Measurements from ENCODE around the gene TARBP1.
A peak's percentile ranks its signal among the peaks of the same experiment; 100 is the strongest.
"Not testable (repeated sequence)": the region's sequence is repeated elsewhere in the genome, so short reads cannot be mapped to it uniquely, and the experiment has no call there.

The TARBP1 gene

DNA sequence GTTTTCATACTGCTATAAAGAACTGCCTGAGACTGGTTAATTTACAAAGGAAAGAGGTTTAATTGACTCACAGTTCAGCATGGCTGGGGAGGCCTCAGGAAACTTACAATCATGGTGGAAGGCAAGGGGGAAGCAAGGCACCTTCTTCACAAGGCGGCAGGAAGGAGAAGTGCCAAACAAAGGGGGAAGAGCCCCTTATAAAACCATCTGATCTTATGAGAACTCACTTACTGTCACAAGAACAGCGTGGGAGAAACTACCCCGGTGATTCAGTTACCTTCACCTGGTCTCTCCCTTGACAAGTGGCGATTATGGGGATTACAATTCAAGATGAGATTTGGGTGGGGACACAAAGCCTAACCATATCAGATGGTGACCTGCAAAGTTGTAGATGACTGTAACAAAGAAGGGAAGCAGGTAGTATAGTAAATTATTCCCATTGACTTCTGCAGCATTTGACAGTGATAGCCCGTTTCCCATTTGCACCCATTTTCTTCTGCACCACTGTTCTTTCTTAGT, 99.3 kb downstream of the TARBP1 start:
- not testable (repeated sequence) for DNase-seq

DNA sequence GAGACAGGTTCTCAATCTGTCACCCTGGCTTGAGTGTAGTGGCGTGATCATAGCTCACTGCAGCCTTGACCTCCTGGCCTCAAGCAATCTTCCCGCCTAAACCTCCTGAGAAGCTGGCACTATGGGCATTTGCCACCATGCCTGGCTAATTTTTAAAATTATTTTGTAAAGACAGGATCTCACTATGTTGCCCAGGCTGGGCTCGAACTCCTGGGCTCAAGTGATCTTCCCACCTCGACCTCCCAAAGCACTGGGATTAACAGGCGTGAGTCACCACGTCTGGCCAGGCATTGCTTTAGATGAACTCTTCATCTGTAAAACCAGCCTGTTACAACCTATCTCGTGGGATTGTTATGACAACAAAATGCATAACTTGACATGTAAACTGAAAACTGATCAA, 103.3 kb downstream of the TARBP1 start:
- no peak for DNase-seq

DNA sequence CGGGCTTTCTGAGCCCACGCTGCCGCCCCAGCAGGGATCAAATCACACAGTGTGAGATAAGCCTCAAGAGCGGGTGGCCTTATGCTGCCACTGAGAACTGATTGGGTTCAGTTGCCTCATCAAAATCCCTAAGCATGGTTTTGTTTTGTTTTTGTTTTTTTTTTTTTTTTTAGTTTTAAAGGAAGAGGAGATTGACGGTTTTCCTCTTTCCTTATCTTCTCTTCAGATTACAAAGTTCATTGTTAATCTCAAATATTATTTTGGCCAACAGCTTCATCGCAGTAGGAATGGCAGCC, 105.1 kb downstream of the TARBP1 start:
- no peak for DNase-seq

DNA sequence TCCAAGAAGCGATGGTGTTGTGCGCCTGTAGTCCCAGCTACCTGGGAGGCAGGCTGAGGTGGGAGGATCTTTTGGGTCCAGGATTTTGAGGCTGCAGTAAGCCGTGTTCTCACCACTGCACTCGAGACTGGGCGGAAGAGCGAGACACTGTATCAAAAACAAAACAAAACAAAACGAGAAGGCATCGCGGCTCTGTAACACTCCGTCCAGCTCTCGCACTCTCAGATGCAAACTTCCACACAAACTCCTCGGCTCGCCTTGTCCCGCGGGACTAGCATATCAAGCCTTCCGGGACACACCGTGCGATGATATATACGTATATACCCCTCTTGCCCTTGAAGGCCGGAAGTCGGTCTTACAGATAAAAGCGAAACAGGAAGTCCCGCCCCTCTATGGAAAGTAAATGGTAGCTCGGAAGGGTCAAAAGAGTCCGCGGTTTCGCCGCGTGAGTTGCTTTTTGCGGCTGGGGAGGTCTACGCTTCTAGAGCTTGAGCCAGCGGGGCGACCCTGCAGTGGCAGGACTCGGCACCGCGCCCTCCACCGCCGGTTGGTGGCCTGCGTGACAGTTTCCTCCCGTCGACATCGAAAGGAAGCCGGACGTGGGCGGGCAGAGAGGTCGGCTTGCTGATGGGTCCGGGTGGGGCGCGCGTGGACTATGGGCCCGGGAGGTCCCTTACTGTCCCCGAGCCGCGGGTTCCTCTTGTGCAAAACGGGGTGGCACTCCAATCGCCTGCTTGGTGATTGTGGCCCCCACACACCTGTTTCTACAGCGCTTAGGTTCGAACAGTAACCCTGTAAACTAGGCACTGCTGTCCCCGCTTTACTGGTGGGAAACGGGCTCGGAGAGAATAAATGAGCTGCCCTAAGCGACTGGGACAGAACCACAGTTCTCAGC, 105.7 kb downstream of the TARBP1 start, which contains the start of gene COA6:
TSS of gene COA6 (plus strand) at position 393 of the 895 bp plus-strand sequence. CDS start at position 404, 11 bp downstream.
- DNase-seq: peak; percentile 67

DNA sequence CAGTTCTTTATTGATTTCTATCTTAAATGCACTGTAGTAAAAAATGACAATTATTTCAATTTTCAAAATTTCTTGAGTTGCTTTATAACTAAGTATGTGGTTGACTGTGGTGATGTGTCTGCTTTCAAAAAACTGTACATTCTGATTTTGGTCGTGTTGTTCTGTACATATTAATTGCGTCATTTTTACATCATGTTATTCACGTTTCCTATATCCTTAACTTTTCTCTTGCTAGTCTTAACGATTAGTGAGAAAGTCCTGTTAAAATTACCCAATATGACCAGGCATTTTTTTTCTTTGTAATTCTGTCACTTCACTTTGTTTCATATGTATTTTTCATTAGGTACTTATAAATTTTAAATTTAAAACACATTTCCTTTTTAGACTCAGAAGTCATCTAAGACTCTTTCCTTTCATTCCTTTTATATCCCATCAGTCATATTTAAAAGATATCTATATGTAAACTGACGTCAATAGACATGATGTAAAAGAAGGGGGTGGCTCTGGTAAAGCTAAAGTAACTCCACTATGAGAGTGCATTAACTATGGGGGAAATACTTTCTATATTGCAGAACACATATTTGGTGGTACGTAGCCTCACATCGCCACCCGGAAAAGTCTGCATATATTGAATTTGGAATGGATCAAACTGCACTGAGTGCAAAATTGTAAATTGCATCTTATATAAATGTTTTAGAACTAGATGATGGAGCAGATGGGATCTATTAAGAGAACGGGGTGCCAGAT, 106.8 kb downstream of the TARBP1 start:
- DNase-seq: no peak

DNA sequence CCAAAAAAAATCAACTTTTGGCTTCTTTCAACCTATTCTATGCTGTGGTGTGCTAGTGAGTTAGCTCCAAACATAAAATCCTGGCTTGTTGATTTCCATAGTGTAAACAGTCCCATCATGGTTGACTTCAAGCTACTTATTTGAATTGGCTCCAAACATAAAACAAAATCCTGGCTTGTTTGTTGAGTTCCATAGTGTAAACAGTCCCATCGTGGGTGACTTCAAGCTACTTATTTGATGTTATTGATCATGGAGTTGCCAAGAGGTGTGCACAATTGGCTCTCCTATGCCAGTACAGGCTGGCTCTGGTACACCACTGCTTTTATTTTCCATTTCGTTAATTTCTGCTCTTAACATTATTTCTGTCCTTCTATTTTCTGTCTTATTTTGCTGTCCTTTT, 107.6 kb downstream of the TARBP1 start:
- no peak for DNase-seq

DNA sequence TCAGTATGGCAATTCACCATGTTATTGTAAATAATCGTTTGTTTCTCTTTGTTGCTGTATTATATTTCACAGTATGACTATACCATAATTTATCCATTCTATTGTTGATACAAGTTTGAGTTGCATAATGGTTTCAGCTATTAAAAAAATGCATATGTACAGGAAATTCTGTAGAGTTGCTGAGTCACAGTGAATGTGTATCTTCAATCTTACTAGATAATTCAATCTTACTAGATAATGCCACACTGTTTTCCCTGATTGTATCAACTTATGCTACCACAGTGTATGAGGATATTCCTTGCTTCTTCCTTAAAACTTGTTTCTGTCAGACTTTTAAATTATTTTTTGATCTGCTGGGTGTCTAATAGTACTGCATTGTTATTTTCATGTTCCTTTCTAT, 109.2 kb downstream of the TARBP1 start:
- no peak for DNase-seq

DNA sequence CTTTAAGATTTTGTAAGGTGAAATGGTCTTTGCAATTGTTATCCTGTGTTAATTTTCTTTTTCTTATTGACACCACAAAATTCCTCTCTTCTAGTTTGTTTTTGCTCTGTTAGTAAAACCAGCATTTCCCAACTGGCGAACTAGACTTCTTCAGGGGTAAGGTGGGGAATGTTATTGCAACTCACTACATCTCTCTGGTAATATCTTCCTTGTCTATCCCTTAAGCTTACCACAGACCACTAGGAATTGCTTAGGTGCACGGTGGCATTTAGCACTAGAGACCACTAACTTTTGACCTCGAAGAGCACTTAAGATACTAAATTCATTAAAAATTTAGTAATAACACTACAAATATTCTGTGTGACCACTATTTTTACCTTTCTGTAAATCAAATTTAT, 109.9 kb downstream of the TARBP1 start:
- no peak for DNase-seq

DNA sequence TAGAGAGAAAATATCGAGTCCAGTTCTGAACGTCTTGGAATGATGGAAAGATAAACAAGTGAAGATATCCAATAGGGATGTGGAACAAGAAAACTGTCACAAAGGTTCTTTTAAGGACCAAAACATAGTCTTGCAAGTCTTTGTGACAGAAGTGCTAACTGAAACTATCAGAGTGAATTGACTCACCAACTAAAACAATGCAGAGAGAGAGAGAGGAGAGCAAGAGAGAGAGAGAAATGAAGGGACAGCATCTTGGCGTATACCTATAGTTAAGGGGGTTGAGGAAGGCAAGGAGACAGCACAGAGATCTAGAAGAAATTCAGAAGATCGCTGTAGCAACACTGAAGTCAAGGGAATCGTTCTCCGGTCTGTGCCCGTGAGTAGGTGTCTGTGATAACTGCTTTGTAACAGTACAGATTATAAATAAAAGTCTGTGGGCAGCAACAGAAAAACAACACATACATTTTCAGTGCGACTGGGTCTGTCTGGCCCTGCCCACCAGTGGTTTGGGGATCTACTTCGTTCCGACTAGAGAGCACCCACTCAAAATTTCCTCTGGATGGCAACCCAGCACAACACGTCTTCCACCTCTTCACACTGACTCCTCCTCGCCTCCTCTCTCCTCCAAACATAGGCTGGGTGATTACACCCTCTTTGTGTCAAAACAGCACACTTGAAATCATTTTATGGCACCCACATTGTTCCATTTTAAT, 110.5 kb downstream of the TARBP1 start:
- DNase-seq: no peak

DNA sequence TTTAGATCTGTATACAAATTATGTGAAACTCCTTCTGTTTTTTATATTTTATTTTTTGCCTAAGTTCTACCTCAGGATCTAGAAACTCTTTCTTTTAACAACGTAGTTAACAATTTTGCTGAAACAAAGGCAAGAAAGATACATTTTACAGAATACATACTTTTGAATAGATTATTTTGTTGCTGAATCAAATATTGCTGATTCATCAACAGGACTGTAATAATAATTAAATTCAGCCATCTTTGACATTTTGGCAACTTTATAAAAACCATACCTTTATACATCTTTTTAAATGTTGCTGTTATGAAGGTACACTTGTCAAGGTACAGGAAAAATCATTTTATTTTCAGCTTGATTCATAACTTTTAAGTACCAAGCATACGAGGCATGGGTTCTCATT, 116.4 kb downstream of the TARBP1 start:
- DNase-seq: no peak

DNA sequence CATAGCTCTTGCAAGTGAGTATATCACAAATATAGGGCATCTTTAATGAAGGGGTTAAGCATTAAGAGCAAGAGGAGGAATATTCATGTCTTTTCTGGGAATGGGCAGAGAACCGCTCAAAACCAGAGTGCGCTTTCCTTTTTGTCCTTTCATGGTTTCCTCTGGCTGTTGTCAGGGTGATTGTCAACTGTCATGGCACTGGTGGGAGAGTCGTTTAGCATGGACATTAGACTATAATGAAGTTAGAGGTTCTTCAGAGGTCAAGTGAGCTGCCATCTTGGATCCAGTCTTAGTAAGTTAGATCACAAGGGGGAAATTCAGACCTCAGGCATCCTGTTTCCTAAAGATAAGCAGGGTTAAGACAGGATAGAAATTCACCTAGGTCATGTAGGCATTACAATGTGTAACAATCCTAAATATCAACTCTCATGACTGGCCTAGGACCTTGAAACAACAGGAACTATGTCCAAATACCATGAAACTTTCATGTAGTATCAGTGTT, 117.8 kb downstream of the TARBP1 start:
- DNase-seq: no peak

DNA sequence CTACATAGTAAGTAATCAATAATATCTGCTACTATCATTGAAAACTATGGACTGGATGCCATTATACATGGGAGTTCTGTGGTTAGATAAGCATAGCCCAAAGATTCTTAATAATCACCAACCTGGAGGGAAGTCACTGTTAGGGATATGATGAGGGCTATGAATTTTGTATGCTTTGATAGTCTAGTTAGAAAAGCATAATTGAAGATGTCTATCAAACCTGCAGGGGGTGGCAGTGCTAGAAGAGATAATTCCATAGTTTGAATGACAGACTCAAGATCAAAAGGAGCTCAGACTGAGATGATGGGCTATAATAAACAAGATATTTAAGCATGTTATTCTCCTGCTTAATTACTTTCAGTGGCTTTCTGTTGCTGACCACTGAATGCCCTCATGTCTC, 121.1 kb downstream of the TARBP1 start:
- DNase-seq: no peak

DNA sequence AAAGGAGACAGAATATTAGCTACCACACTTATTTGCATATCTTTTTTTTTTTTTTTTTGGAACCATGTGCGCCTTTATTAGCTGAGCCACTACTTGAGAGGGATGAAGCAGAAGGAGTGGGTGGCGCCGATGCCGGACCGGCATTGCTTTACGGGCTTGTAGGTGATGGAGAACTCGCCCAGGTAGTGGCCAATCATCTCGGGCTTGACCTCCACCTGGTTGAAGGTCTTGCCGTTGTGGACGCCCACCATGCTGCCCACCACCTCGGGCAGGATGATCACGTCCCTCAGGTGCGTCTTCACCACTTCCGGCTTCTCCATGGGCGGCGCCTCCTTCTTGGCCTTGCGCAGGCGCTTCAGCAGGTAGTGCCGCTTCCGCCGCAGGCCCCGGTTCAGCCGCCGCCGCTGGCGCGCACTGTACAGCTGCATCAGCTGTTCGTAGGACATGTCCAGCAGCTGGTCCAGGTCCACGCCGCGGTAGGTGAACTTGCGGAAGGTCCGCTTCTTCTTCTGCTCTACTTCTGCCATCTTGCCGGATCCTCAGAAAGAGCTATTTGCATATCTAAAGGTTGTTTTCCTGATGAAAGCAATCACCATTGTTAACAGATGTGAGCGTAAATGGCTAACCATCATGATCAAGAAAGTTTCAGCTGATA, 122.2 kb downstream of the TARBP1 start:
- peak; percentile 15 for DNase-seq

DNA sequence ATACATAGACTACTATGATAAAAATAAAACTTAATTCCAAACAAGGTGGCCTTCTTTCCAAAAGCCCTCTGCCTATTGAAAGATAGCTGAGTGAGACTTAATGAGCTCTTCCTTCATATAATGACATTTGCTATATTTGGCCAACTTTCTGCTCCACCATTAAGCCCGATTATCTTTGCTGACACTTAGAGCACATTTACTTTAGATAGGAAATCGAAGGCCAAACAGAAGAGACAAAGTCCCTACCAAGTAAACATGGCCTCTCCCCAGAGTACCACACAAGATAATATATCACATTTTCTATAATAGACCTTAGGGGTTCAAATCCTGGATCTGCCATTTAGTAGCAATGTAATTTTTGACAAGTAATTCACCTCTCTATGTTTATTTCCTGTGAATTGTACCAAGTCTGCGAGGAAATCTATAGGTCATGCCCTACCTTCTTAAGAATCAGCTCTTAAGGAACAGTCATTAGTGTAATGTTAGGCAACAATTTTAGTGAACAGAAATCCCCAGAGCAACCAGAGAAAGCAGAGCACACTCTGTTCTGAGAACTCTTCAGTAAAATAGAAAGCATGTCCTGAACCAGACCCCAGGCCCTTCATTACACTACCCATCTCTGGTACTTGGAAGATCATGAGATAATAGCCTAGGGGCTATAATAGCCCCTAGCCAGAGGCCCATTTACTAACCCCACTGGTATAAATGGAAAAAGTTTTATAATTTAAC, 123.0 kb downstream of the TARBP1 start:
- DNase-seq: no peak

DNA sequence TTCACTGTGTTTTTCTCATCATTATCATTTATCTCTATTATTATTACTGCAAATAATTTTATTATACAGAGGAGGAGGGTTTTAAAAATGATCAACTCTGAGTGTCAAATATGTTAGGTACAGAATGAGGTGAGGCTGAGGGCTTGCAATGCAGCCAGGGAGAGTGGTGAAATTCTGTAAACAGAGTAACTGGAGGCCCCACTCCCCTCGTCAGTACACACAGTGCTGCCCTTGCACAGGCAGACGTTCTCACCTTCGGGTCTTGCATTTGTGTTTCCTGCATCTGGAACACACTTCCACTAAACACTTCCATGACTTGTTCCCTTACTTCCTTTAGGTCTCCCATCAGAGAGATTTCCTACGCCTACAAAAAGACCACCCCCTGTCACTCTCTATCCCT, 130.0 kb downstream of the TARBP1 start:
- no peak for DNase-seq

DNA sequence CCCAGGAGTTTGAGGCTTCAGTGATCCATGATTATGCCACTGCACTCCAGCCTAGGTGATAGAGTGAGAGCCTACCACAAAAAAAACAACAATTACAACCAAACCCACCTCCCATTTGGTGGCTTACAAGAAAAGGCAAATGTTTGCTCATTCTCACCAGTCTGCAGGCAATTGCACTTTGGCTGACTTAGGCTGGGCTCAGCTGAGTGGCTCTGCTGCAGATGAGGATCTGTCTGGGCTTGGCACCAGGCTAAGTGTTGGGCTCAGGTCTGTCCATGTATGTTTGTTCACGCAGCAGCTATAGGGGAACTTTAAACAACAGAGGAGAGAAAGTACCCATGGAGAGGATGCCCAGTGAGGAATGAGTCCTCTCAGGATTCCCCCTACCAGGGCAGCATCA, 133.7 kb downstream of the TARBP1 start:
- DNase-seq: no peak

DNA sequence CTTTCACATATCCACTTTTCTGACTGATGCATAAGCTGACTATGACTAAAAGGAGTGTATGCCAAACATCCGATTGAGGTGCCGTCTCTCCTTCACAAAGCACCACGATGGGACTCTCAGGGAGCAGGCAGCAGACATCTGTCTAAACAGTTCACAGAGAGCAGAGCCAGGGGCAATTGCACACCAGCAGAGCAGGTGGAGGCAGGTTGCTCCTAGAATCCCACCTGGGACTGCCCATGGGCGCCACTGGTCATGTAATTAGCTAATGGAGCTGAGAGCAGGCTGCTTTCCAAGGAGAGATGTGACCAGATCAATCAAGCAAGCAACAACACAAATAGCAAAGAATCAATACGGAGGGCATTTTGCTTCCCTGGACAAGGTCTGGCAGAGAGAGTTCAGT, 136.2 kb downstream of the TARBP1 start:
- DNase-seq: no peak

All from NCI-H748 treated with DMSO at 0.1 percent for 48 hours (cell line).